ENCODE results near the gene MOAP1. TPM values are rescaled to one million over a fixed set of nuclear protein-coding genes. Genes with fewer than 3 reads are reported as not detected.
"Not testable (repeated sequence)": the region's sequence is repeated elsewhere in the genome, so short reads cannot be mapped to it uniquely, and the experiment has no call there.

MOAP1 gene
- total RNA-seq, 1 donor from 2014 or later = 19.7 TPM

DNA sequence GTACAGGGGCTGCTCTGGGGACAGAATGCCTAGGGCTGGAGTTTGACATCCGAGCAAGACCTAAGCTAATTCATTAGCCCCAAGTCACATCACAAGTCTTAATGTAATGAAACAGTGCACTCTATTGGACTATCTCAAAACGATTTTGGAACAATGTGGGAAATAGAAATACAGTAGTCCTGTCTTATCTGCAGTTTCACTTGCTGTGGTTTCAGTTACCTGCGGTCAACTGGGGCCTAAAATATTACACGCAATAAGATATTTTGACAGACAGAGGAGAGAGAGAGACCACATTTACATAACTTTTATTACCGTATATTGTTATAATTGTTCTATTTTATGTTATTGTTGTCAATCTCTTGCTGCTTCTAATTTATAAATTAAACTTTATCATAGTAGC, 21.1 kb downstream of the MOAP1 start:
- no peak overlapping the region for H3K4me3 ChIP-seq (ENCODE audit: low read depth, low read length)
- TF ChIP-seq, protein P1, sequence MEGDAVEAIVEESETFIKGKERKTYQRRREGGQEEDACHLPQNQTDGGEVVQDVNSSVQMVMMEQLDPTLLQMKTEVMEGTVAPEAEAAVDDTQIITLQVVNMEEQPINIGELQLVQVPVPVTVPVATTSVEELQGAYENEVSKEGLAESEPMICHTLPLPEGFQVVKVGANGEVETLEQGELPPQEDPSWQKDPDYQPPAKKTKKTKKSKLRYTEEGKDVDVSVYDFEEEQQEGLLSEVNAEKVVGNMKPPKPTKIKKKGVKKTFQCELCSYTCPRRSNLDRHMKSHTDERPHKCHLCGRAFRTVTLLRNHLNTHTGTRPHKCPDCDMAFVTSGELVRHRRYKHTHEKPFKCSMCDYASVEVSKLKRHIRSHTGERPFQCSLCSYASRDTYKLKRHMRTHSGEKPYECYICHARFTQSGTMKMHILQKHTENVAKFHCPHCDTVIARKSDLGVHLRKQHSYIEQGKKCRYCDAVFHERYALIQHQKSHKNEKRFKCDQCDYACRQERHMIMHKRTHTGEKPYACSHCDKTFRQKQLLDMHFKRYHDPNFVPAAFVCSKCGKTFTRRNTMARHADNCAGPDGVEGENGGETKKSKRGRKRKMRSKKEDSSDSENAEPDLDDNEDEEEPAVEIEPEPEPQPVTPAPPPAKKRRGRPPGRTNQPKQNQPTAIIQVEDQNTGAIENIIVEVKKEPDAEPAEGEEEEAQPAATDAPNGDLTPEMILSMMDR (conservative IDR thresholded peaks at IDR 0.05; ENCODE audit: low read depth, low read length) = no peak
- DNase-seq (ENCODE audit: low read depth) = no peak

DNA sequence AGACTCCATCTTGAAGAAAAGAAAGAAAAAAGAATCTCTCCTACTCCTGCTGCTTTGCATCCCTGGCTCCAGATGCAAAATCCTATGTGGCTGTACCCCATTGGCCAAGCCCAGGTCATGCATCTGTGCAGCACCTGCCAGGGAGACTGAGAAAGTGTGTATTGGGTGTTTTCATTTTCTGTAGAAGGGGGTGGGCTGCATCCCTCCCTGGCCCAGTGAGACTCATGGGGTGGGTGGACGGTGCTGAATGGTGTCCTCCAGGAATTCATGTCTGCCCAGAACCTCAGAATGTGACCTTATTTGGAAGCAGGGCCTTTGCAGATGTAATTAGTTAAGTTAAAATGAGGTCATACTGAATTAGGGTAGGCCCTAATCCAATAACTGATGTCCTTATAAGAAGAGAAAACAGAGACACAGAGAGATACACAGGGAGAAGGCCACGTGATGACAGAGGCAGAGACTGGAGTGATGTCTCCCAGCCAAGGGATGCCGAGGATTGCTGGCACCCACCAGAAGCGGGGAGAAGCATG, 23.2 kb downstream of the MOAP1 start:
- TF ChIP-seq, protein P1 (conservative IDR thresholded peaks at IDR 0.05; ENCODE audit: low read depth, low read length) = no peak
- no peak overlapping the region for H3K4me3 ChIP-seq (ENCODE audit: low read depth, low read length)
- DNase-seq (ENCODE audit: low read depth) = no peak

DNA sequence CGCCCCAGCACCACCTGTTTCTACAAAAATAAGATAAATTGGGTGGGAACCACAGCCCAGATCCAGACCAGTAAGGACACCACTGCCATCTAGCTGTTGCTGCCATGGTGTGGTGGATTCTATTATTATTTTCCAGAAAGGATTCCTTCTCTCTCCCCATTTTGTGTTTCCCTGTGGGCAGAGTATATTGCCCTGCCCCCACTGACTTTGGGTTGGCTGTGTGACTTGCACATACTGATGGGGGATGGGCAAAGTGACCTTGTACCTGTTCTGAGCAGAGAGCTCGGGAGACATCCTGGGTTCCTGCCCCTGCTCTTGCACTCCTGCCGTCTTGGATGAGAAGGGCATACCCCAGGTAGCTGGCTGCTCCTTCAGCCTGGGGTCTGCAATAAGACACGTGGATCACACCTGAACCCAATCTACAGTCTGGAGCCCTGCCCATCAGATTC, 24.3 kb downstream of the MOAP1 start:
- no peak for DNase-seq (ENCODE audit: low read depth)
- TF ChIP-seq, protein P1 (conservative IDR thresholded peaks at IDR 0.05; ENCODE audit: low read depth, low read length) = peak; percentile 63
- H3K4me3 ChIP-seq (ENCODE audit: low read depth, low read length) = no peak overlapping the region

DNA sequence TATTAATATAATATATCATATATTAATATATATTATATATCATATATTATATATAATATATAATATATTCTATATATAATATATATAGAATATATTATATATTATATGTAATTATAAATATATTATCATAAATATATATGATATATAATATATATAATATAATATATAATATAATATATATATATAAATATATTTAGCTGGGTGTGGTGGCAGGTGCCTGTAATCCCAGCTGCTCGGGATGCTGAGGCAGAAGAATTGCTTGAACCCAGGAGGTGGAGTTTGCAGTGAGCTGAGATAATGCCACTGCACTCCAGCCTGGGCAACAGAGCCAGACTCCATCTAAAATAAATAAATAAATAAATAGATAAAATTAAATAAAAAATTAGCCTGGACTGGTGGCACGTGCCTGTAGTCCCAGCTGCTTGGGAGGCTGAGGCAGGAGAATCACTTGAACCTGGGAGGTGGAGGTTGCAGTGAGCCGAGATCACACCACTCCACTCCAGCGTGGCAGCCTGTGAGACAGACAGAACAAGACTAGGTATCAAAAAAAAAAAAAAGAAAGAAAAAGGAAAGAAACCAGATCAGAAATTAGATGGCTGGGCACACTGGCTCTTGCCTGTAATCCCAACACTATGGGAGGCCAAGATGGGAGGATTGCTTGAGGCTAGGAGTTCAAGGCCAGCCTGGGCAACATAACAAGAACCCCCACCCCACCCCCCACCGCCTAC, 24.9 kb downstream of the MOAP1 start:
- not testable (repeated sequence) for DNase-seq (ENCODE audit: low read depth)

DNA sequence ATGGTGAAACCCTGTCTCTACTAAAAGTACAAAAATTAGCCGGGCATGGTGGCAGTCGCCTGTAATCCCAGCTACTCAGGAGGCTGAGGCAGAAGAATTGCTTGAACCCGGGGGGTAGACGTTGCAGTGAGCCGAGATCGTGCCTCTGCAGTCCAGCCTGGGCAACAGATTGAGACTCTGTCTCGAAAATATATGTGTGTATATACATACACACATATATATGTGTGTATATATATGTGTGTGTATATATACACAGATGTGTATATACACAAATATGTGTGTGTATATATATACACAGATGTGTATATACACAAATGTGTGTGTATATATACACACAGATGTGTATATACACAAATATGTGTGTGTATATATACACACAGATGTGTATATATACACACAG, 26.3 kb downstream of the MOAP1 start:
- not testable (repeated sequence) for DNase-seq (ENCODE audit: low read depth); H3K4me3 ChIP-seq (ENCODE audit: low read depth, low read length)

More for the DNA sequence above, 24.9 kb downstream of the MOAP1 start:
- not testable (repeated sequence) for H3K4me3 ChIP-seq (ENCODE audit: low read depth, low read length)

DNA sequence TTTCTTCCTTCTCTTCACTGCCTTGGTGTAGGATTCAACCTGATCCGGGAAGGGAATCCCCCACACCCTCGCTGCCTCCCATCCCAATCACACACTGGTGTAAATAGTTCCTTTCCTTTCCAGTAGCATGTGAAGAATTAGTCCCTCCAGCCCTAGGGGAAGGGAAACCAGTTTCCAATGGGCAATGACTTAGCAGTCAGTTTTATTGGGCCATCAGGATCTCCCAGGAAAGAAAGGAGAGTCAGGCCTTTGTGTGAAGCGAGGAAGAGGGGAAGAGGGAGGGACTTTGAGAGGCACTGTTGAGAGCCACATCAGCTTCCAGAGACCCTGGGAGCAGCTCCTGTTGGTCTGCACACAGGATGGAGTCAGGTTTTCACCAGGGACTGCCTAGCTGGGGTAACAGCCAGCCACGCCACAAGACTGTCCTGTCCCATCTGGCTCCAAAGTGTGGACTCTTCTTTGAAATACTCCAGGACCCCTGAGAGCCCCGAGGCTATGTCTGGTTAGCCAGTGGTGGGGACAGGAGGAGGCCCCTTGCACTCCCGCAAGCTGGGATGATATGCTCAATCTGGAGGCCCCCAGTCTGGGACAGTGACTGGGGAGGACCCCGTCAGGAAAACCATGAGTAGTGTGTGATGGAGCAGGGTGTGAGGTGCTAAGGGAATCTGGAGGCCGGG, 27.9 kb downstream of the MOAP1 start:
- no peak for DNase-seq (ENCODE audit: low read depth)
- H3K4me3 ChIP-seq (ENCODE audit: low read depth, low read length) = no peak overlapping the region
- TF ChIP-seq, protein P1 (conservative IDR thresholded peaks at IDR 0.05; ENCODE audit: low read depth, low read length) = no peak

DNA sequence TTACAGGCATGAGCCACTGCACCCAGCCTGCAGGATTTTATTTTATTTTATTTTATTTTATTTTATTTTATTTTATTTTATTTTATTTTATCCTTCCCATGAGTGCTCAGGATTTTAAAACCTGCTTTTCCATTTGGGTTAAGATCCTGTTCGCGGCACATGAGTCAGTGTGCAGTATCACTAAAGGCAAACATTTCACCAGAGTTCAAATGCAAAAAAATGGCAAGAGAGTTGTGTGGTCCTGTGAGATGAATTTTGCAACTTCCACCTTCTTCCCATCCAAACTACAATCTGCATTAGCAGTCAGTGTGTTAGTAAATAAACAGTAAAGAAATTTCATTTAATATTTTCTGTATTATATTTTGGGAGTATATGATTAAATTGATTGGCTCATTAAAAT, 29.0 kb downstream of the MOAP1 start:
- no peak for DNase-seq (ENCODE audit: low read depth)
- no peak overlapping the region for H3K4me3 ChIP-seq (ENCODE audit: low read depth, low read length)
- TF ChIP-seq, protein P1 (conservative IDR thresholded peaks at IDR 0.05; ENCODE audit: low read depth, low read length) = no peak

DNA sequence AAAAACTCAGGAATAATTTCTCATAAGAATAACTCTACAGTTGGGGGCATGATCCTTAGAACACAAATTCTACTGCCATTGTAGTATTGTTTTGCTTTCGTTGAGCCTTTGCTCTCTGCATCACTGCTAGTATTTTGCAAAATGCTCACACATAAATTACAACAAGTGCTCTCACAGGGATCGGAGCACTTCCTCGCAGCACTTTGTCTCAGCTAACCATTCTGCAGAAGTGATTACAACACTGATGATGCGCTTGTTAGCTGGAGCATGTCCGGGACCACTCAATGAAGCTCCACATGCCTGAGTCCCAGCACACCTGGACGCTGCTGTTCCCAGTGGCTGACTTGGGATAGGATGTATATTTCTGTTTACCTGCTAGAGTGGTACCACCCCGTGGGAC, 31.6 kb downstream of the MOAP1 start:
- H3K4me3 ChIP-seq (ENCODE audit: low read depth, low read length) = no peak overlapping the region
- TF ChIP-seq, protein P1 (conservative IDR thresholded peaks at IDR 0.05; ENCODE audit: low read depth, low read length) = no peak
- no peak for DNase-seq (ENCODE audit: low read depth)

All from epithelial cell of proximal tubule (primary cell).